ENCODE data around the gene KLHDC1. TPM values are rescaled to one million over a fixed set of nuclear protein-coding genes. Genes with fewer than 3 reads are reported as not detected.
"Not testable (repeated sequence)": the region's sequence is repeated elsewhere in the genome, so short reads cannot be mapped to it uniquely, and the experiment has no call there.

KLHDC1 gene
- total RNA-seq, 2 experiments from 2014 or later, result 0.69 to 1.2 TPM

DNA sequence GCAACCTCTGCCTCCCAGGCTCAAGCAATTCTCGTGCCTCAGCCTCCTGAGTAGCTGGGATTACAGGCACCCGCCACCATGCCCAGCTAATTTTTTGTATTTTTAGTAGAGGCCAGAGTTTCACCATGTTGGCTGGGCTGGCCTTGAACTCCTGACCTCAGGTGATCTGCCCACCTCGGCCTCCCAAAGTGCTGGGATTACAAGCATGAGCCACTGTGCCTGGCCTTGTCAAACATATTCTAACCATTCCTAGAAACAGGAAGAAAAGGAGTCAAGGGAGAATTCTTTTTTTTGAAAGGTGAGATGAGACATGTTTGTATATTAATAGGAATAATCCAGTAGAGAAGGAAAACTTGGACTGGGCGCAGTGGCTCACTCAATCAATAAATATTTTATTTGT is 11.6 kb downstream of the KLHDC1 start:
- POLR2A ChIA-PET, CTCF ChIA-PET: not testable (repeated sequence)

GRCh38 chr14:49710993-49711392 is 18.1 kb downstream of the KLHDC1 start:
- CTCF ChIA-PET, result interaction anchor here (0.7 kb wide), 1 partner anchor 316 kb away, joined by 3 read pairs; no protein-coding TSS in a partner anchor

GRCh38 chr14:49720744-49721143 is 27.8 kb downstream of the KLHDC1 start:
- ChIA-PET CTCF (no interaction called here), POLR2A (no interaction called here)

More at GRCh38 chr14:49710993-49711392, 18.1 kb downstream of the KLHDC1 start:
- POLR2A ChIA-PET, result not testable (repeated sequence)

- POLR2A ChIA-PET, CTCF ChIA-PET: not testable (repeated sequence)
Measured at GRCh38 chr14:49721733-49722435, 29.0 kb downstream of the KLHDC1 start.

DNA sequence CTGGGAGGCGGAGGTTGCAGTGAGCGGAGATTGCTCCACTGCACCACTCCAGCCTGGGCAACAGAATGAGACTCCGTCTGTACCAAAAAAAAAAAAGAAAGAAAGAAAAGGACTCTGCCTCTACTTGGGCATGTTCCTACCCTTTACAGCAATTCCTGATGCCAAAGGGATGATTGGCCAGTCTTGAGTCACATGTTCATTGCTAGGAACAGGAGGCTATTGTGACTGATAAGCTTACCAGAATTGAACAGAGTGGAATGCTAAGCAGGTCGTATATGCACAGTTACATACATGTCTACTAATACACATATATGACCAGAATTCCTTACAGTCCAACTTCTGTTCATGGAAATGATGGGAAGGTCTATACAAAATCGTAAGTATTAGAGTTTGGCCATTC is 34.3 kb downstream of the KLHDC1 start:
- CTCF ChIA-PET, result interaction anchor here (0.7 kb wide), 1 partner anchor 74 kb away, joined by 3 read pairs; no protein-coding TSS in a partner anchor
- POLR2A ChIA-PET, result no interaction called here

- ChIA-PET CTCF (no interaction called here), POLR2A (no interaction called here)
Measured at GRCh38 chr14:49732896-49733295, 40.0 kb downstream of the KLHDC1 start.

- POLR2A ChIA-PET, result no interaction called here
- CTCF ChIA-PET, result no interaction called here
Measured at GRCh38 chr14:49733836-49734235, 40.9 kb downstream of the KLHDC1 start.

DNA sequence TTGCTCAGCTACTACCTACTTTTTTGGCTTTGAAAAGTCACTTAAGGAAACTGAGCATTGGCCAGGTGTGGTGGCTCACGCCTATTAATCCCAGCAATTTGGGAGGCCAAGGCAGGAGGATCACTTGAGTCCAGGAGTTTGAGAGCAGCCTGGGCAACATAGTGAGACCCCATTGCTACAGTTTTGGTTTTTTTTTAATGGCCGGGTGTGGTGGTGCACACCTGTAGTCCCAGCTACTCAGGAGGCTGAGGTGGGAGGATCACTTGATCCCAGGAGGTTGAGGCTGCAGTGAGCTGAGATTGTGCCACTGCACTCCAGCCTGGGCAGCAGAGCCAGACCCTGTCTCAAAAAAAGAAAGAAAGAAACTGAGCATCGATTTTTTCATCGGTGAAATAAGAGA is 42.7 kb downstream of the KLHDC1 start:
- POLR2A ChIA-PET, result not testable (repeated sequence)
- CTCF ChIA-PET, result interaction anchor here (1.0 to 1.2 kb wide), 2 partner anchors 11 to 101 kb away, joined by 3 to 4 read pairs; no protein-coding TSS in a partner anchor

- ChIA-PET CTCF (no interaction called here), POLR2A (no interaction called here)
Measured at GRCh38 chr14:49745191-49745590, 52.3 kb downstream of the KLHDC1 start.

- POLR2A ChIA-PET, CTCF ChIA-PET: not testable (repeated sequence)
Measured at GRCh38 chr14:49746476-49746875, 53.6 kb downstream of the KLHDC1 start.

DNA sequence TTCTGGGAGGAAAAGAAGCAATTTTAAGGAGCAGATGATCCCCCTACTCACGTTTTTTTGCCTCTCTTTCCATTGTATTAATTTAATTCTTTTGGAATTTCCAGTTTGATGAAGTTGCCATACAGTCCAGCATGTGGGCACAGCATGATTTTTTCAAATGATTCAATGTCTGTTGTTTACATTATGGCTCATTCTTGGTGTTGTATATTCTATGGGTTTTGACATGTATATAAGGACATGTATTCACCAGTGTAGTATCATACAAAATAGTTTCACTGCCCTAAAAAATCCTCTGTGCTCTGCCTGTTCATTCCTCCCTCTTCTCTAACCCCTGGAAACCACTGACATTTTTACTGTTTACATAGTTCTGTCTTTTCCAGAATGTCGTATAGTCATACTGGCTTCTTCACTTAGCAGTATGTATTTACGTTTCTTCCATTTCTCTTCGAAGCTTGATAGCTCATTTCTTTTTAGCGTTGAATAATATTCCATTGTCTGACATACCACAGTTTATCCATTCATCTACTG is 61.7 kb downstream of the KLHDC1 start:
- ChIA-PET CTCF (no interaction called here), POLR2A (no interaction called here)

- POLR2A ChIA-PET, result no interaction called here
- CTCF ChIA-PET, result no interaction called here
Measured at GRCh38 chr14:49755378-49755777, 62.5 kb downstream of the KLHDC1 start.

- ChIA-PET CTCF (no interaction called here), POLR2A (no interaction called here)
Measured at GRCh38 chr14:49761839-49762551, 69.1 kb downstream of the KLHDC1 start.

DNA sequence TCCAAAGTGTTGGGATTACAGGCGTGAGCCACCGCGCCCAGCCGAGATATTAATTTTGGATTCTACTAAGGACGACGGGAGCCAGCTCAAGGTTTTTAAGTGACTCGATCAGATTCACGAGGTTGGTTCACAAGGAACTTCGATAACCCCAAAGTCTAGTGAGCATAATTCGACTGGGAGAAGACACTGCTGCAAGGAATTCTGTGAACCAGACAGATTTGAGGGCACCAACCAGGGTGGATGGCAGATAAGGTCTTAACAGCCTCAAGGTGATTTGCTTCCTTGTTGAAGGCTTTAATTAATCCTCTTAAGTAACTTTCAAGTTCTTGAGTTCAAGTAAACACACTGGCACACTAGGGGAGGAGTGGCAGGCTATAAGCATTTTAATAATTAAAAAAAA is 73.9 kb downstream of the KLHDC1 start:
- POLR2A ChIA-PET, result interaction anchor here (0.6 to 3.2 kb wide), 8 partner anchors 71 to 181 kb away, joined by 3 to 39 read pairs (median 7); partner anchors contain the start of genes DNAAF2, MGAT2, NEMF and POLE2
- CTCF ChIA-PET, result interaction anchor here (0.6 to 3.3 kb wide), 9 partner anchors 70 to 315 kb away, joined by 3 to 15 read pairs (median 4); partner anchors contain the start of genes DNAAF2, KLHDC1 and NEMF

DNA sequence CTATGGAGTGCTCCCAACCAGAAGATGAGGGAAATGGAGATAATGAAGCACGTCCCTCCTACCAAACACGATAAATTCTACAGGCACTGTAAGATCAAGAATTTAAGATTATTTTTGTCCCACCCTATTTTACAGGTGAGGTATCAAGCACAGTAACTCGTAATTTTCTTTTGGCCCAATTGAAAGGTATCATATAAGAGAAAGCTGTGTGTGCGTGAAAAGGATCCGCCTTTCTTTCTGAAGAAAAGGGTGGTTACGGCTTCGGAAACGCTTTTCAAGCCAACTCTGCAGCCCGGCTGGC is 74.3 kb downstream of the KLHDC1 start:
- POLR2A ChIA-PET, result interaction anchor here (0.6 to 3.2 kb wide), 9 partner anchors 72 to 181 kb away, joined by 3 to 39 read pairs (median 7); partner anchors contain the start of genes DNAAF2, LRR1, MGAT2 and NEMF
- CTCF ChIA-PET, result interaction anchor here (0.6 to 3.3 kb wide), 9 partner anchors 75 to 315 kb away, joined by 3 to 15 read pairs (median 4); partner anchors contain the start of genes DNAAF2, KLHDC1, MGAT2 and NEMF

DNA sequence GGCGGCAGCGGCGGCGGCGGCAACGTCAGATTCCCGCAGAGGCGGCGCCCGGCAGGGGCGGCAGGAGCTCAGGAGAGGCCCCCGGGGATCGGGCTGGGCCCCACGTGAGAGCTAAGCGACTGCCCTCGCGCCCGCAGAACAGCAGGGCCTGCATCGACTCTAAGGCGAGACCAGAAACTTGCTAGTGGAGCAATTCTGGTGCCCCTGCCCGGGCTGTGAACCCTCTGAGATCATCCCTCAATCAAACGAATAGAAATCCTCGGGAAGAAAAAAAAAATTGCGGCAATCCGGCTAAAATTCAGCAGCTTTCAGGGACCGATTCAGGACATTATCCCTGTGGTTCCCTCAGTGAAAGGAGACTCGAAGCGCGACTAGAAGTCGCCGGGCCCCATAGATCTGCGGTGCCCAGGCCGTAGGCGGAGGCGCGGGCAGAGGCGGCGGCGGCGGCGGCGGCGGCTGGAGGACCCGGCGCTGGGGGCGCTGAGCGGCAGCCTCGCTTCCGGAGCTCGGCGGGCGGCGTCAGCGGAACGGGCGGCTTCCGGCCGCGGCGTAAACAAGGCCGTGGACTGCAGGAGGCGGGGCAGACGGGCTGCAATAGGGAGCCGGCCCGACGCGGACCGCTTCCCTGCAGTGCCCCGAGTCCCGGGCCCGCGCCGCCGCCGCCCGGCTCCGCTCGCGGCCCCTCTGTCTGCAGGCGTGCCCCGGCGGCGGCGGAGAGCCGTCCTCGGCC is 74.8 kb downstream of the KLHDC1 start, which contains the start of gene KLHDC2:
Gene KLHDC2, plus strand, starts transcription at position 583 of the 730 bp plus-strand sequence. CDS start 316 bp downstream, outside the sequence.
- CTCF ChIA-PET, result interaction anchor here (0.6 to 3.3 kb wide), 13 partner anchors 12 to 543 kb away, joined by 3 to 15 read pairs (median 3); partner anchors contain the start of genes DNAAF2, KLHDC1, MGAT2 and NEMF
- POLR2A ChIA-PET, result interaction anchor here (0.6 to 3.2 kb wide), 14 partner anchors 13 to 181 kb away, joined by 3 to 39 read pairs (median 6); partner anchors contain the start of genes DNAAF2, KLHDC1, LRR1 and MGAT2

DNA sequence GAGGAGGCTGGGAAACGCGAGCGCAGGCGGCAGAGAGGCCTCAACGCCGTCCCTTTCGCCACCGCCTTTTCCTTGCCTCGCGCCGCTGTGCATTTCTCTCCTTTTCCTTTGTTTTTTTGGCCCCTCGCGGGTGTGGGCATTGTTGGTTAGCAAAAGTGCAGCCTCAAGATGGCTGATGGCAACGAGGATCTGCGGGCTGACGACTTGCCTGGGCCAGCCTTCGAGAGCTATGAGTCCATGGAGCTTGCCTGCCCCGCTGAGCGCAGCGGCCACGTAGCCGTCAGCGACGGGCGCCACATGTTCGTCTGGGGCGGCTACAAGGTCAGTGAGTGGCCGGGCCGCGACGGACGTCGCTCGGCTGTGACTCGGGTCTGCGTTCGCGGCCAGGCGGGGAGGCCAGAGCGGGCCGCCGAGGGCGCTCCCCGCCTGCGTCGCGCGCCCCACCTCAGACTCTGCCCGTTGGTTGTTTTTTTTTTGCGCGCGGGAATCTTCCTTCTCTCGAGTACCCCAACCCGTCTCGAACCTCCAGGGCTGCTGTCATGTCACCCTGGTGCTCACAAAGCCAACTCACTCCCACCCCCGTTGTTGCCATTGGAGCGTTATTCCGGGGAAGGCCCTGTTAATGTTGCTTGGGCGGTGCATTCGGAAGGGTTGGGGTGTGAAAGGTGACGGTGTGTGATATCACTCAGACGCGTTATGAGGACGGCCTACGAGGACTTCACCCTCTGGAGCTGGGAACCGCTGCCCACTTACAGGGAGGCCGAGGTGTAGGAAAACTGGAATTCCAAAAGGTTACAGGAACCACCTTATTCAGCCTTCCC is 75.6 kb downstream of the KLHDC1 start:
- CTCF ChIA-PET, result interaction anchor here (0.5 to 3.3 kb wide), 10 partner anchors 11 to 542 kb away, joined by 3 to 15 read pairs (median 4); partner anchors contain the start of genes DNAAF2, KLHDC1, MGAT2 and NEMF
- POLR2A ChIA-PET, result interaction anchor here (0.5 to 3.2 kb wide), 15 partner anchors 12 to 348 kb away, joined by 3 to 39 read pairs (median 4); partner anchors contain the start of genes DNAAF2, KLHDC1, LRR1 and MGAT2

GRCh38 chr14:49769171-49769570 is 76.3 kb downstream of the KLHDC1 start:
- ChIA-PET CTCF (interaction anchor here (0.5 to 3.3 kb wide), 4 partner anchors 11 to 135 kb away, joined by 3 to 15 read pairs (median 6); partner anchors contain the start of genes DNAAF2 and NEMF), POLR2A (interaction anchor here (0.5 to 3.2 kb wide), 10 partner anchors 12 to 347 kb away, joined by 3 to 39 read pairs (median 6); partner anchors contain the start of genes DNAAF2, KLHDC1, MGAT2 and NEMF)
